Right cardiac atrium (tissue), 5 donors: ENCODE results near the gene MTHFR. TPM values are rescaled to one million over a fixed set of nuclear protein-coding genes. Genes with fewer than 3 reads are reported as not detected.

Experiments
- ATAC-seq, 2 donors: fragments of 200-7000 bp; cut with Tn5 transposase; one replicate each; pipeline versions ENCODE4 v1.8.0 to v1.9.1; 2020; ENCODE audit warnings: moderate library complexity in 2 of 2, mild to moderate bottlenecking in 1 of 2
- DNase-seq, 3 donors: peaks; one replicate each; pipeline ENCODE4 v3.0.0-alpha.2; 2020
- H3K27ac ChIP-seq: one replicate; pipeline ENCODE4 v1.5.1; 2013; ENCODE audit warnings: mild to moderate bottlenecking, low read length, control low read depth, moderate library complexity
- H3K27me3 ChIP-seq: one replicate; pipeline ENCODE4 v1.6.1; 2013; ENCODE audit not compliant: control insufficient read depth, insufficient read depth
- H3K4me1 ChIP-seq: one replicate; pipeline ENCODE4 v1.6.1; 2013; ENCODE audit warnings: low read length; ENCODE audit not compliant: control insufficient read depth, insufficient read depth
- H3K4me3 ChIP-seq: one replicate; pipeline ENCODE4 v1.5.1; 2013; ENCODE audit warnings: low read length, control low read depth
- H3K9me3 ChIP-seq: one replicate; pipeline ENCODE4 v1.6.1; 2013; ENCODE audit warnings: low read length; ENCODE audit not compliant: control insufficient read depth
- WGBS: extraction: QIAGEN DNeasy Blood & Tissue Kit; methylation state at CpG from one replicate; pipeline ENCODE4 v1.1.7; 2013; 5-methylcytosine and 5-hydroxymethylcytosine counted together
- intact Hi-C, 4 donors: fragments of 100-400 bp; cut with DNase I; formaldehyde crosslinking; loops; one replicate each; pipeline versions ENCODE4 v1.11.0 to v1.14.0; 2022 to 2023
- polyA plus RNA-seq: library from polyadenylated mRNA; stranded (reverse); fragments of 200-250 nt; gene quantifications from one replicate; pipeline ENCODE4 v1.2.3, GENCODE V29; 2013
- total RNA-seq, 4 donors: library from RNA; stranded (reverse); fragmentation: NEBNext Ultra II Directional; extraction: Animal tissue kit (Norgen Biotek cat#: 25700); gene quantifications; one replicate each; pipeline ENCODE4 v1.2.1, GENCODE V29; 2021
- donor health status: healthy with polysubstance abuse.
- donor health status: DM: no; HTN: yes; CAD: no.
- donor health status: DM: no; HTN: no; CAD: no.
- donor health status: DM: no; HTN: yes; CAD: no; lungs with severe emphysema.
- donor health status: DM: yes; HTN: yes; CAD: no.

Gene MTHFR
- total and polyA plus RNA-seq, 5 donors: 36.7 to 75.2 (median 55.6) TPM

- no peaks in the 10 kb centered on the region for H3K27me3 ChIP-seq
- peak; percentile 74 to 88 (median 87) for DNase-seq
- peaks cover 19% of the 10 kb centered on the region for H3K4me1 ChIP-seq
- peak; percentile 65 to 68 for ATAC-seq
- no peaks in the 10 kb centered on the region for H3K9me3 ChIP-seq
- intact Hi-C loops: no loop called here
- H3K4me3 ChIP-seq: no peak overlapping the region
- whole genome bisulfite sequencing: 71% methylated on average over 15 of the region's 15 CpGs
- peak overlapping the region; percentile 97 for H3K27ac ChIP-seq
Observed at GRCh38 chr1:11796036-11796828, 9.5 kb downstream of the MTHFR start.

- Histone ChIP-seq H3K27ac (peak overlapping the region; percentile 97), H3K4me3 (no peak overlapping the region), H3K9me3 (no peaks in the 10 kb centered on the region), H3K27me3 (no peaks in the 10 kb centered on the region), H3K4me1 (peaks cover 21% of the 10 kb centered on the region)
- ATAC-seq (no peak), DNase-seq (peak in 1 of 3 donors; percentile 36)
- intact Hi-C loops: no loop called here
- WGBS: 77% methylated on average over 14 of the region's 14 CpGs
Observed at GRCh38 chr1:11795238-11795890, 10.4 kb downstream of the MTHFR start.

GRCh38 chr1:11794446-11795237, 11.1 kb downstream of the MTHFR start:
- no peak overlapping the region for H3K4me3 ChIP-seq
- DNase-seq (peak in 2 of 3 donors; percentile 74 to 78), ATAC-seq (no peak)
- no peaks in the 10 kb centered on the region for H3K9me3 ChIP-seq
- intact Hi-C loops: no loop called here
- no peaks in the 10 kb centered on the region for H3K27me3 ChIP-seq
- peak overlapping the region; percentile 97 for H3K27ac ChIP-seq
- 83% methylated on average over 19 of the region's 19 CpGs for WGBS
- peaks cover 27% of the 10 kb centered on the region for H3K4me1 ChIP-seq

GRCh38 chr1:11793819-11794218, 11.9 kb downstream of the MTHFR start:
- ATAC-seq (no peak), DNase-seq (peak in 1 of 3 donors; percentile 66)
- peaks cover 33% of the 10 kb centered on the region for H3K4me1 ChIP-seq
- peak overlapping the region; percentile 97 for H3K27ac ChIP-seq
- H3K9me3 ChIP-seq: no peaks in the 10 kb centered on the region
- no peak overlapping the region for H3K4me3 ChIP-seq
- 89% methylated on average over 15 of the region's 15 CpGs for WGBS
- intact Hi-C loops: no loop called here
- H3K27me3 ChIP-seq: no peaks in the 10 kb centered on the region

- 65% methylated on average over 11 of the region's 11 CpGs for WGBS
- Histone ChIP-seq H3K4me3 (no peak overlapping the region), H3K9me3 (no peaks in the 10 kb centered on the region), H3K27me3 (no peaks in the 10 kb centered on the region), H3K4me1 (peaks cover 41% of the 10 kb centered on the region), H3K27ac (peak overlapping the region; percentile 86)
- ATAC-seq: peak; percentile 8 to 10
- intact Hi-C loops: no loop called here
- DNase-seq: peak; percentile 60 to 86 (median 83)
Observed at GRCh38 chr1:11792106-11792505, 13.7 kb downstream of the MTHFR start.

- Histone ChIP-seq H3K4me1 (peaks cover 41% of the 10 kb centered on the region), H3K27ac (peak overlapping the region; percentile 88), H3K27me3 (no peaks in the 10 kb centered on the region), H3K4me3 (no peak overlapping the region), H3K9me3 (no peaks in the 10 kb centered on the region)
- intact Hi-C loops: no loop called here
- DNase-seq: peak; percentile 95 to 96 (median 95)
- WGBS: 38% methylated on average over 19 of the region's 19 CpGs
- ATAC-seq: peak; percentile 85 to 90
Observed at GRCh38 chr1:11790880-11791715, 14.7 kb downstream of the MTHFR start.

- H3K4me1 ChIP-seq: peaks cover 38% of the 10 kb centered on the region
- ATAC-seq (peak in 1 of 2 donors; percentile 0), DNase-seq (peak; percentile 36 to 72 (median 45))
- no peaks in the 10 kb centered on the region for H3K27me3 ChIP-seq
- intact Hi-C loops: no loop called here
- H3K27ac ChIP-seq: peak overlapping the region; percentile 88
- H3K4me3 ChIP-seq: no peak overlapping the region
- WGBS: 45% methylated on average over 20 of the region's 20 CpGs
- H3K9me3 ChIP-seq: no peaks in the 10 kb centered on the region
Observed at GRCh38 chr1:11790101-11790879, 15.5 kb downstream of the MTHFR start.

- Histone ChIP-seq H3K27me3 (no peaks in the 10 kb centered on the region), H3K9me3 (no peaks in the 10 kb centered on the region), H3K4me3 (no peak overlapping the region), H3K4me1 (peaks cover 37% of the 10 kb centered on the region), H3K27ac (peak overlapping the region; percentile 88)
- DNase-seq (peak; percentile 19 to 71 (median 47)), ATAC-seq (no peak)
- WGBS: 51% methylated on average over 13 of the region's 13 CpGs
- intact Hi-C loops: no loop called here
Observed at GRCh38 chr1:11789126-11790067, 16.4 kb downstream of the MTHFR start.

GRCh38 chr1:11788549-11789053, 17.2 kb downstream of the MTHFR start:
- peaks cover 37% of the 10 kb centered on the region for H3K4me1 ChIP-seq
- no peak overlapping the region for H3K4me3 ChIP-seq
- DNase-seq (peak in 2 of 3 donors; percentile 61 to 66), ATAC-seq (no peak)
- H3K27ac ChIP-seq: peak overlapping the region; percentile 88
- WGBS: 73% methylated on average over 14 of the region's 14 CpGs
- H3K27me3 ChIP-seq: no peaks in the 10 kb centered on the region
- no peaks in the 10 kb centered on the region for H3K9me3 ChIP-seq
- intact Hi-C loops: no loop called here
